ENCODE results near the gene ISCU. TPM values are rescaled to one million over a fixed set of nuclear protein-coding genes. Genes with fewer than 3 reads are reported as not detected.

ISCU gene
- total and polyA plus RNA-seq, 2 experiments from 2014 or later, result 90.0 to 158 TPM

DNA sequence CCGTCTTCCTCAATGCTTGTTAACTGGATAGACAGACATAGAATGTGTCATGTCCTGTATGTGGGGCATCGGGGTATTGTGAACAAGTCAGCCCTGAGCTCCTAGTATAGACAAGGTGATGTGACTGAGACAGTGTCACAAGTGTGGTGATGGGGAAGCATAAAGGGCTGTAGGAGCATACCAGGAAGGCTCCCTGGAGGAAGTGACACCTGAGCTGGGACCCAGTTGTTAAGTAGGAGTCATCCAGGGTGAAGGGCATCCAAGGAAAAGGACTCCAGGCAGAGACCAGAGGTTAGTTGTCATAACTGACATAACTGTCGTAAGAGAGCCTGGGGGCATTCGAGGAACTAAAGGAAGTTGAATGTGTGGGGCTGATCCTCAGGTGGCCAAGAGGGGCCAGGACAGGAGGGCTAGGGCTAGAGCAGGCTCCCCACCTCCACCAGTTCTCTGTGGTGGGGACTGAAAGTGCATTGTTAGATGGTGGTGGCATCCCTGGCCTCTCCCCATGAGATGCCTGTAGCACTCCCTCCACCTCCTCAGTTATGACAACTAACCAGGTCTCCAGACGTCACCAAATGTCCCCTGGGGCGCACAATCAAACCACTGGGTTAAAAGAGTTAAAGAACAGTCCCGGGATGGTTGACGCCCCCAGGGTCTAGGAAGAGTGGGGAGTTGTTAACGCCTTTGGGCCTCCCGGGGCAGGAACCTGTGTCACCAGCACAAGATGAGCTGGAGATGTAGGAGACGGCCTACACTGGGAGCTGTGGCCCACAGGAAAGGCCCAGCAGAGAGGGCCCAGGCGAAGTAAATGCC lies 44.9 kb upstream of the ISCU start:
- Histone ChIP-seq H3K27me3 (no peaks in the 10 kb centered on the region), H3K4me1 (ENCODE audit: low read depth) (peaks cover 3% of the 10 kb centered on the region), H3K9me3 (ENCODE audit: low read depth) (no peaks in the 10 kb centered on the region), H3K4me3 (no peak overlapping the region), H3K27ac (no peak overlapping the region), H3K36me3 (peaks cover 31% of the 10 kb centered on the region)
- TF ChIP-seq, protein P1, sequence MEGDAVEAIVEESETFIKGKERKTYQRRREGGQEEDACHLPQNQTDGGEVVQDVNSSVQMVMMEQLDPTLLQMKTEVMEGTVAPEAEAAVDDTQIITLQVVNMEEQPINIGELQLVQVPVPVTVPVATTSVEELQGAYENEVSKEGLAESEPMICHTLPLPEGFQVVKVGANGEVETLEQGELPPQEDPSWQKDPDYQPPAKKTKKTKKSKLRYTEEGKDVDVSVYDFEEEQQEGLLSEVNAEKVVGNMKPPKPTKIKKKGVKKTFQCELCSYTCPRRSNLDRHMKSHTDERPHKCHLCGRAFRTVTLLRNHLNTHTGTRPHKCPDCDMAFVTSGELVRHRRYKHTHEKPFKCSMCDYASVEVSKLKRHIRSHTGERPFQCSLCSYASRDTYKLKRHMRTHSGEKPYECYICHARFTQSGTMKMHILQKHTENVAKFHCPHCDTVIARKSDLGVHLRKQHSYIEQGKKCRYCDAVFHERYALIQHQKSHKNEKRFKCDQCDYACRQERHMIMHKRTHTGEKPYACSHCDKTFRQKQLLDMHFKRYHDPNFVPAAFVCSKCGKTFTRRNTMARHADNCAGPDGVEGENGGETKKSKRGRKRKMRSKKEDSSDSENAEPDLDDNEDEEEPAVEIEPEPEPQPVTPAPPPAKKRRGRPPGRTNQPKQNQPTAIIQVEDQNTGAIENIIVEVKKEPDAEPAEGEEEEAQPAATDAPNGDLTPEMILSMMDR (IDR thresholded peaks at IDR 0.05; ENCODE audit: low read depth, low read length), result no peak
- DNase-seq (ENCODE audit: low read depth in 1 of 2, low spot score in 1 of 2), result no peak

DNA sequence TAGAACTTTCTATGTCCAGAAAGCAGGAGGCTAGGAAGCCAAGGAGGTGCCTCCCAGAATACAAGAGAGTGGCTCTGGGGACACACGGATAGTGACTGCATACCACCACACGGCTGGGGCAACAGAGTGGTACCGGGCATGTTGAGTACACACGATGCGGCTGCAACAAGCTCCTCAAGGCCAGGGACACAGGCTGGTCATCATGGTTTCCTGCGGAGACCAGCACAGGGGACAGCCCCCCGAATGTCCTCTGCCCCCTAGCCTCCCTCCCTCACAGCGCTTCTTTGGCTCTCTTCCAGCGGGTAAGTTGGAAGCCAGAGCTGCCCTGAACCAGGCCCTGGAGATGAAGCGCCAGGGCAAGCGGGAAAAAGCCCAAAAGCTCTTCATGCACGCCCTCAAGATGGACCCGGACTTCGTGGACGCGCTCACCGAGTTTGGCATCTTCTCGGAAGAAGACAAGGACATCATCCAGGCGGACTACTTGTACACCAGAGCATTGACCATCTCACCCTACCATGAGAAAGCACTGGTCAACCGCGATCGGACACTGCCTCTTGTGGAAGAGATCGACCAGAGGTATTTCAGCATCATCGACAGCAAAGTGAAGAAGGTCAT lies 44.2 kb upstream of the ISCU start:
- no peak overlapping the region for H3K27ac ChIP-seq
- peaks cover 3% of the 10 kb centered on the region for H3K4me1 ChIP-seq (ENCODE audit: low read depth)
- H3K9me3 ChIP-seq (ENCODE audit: low read depth), result no peaks in the 10 kb centered on the region
- TF ChIP-seq, protein P1 (IDR thresholded peaks at IDR 0.05; ENCODE audit: low read depth, low read length), result no peak
- no peaks in the 10 kb centered on the region for H3K27me3 ChIP-seq
- H3K4me3 ChIP-seq, result no peak overlapping the region
- DNase-seq (ENCODE audit: low read depth in 1 of 2, low spot score in 1 of 2), result no peak
- H3K36me3 ChIP-seq, result peaks cover 38% of the 10 kb centered on the region

DNA sequence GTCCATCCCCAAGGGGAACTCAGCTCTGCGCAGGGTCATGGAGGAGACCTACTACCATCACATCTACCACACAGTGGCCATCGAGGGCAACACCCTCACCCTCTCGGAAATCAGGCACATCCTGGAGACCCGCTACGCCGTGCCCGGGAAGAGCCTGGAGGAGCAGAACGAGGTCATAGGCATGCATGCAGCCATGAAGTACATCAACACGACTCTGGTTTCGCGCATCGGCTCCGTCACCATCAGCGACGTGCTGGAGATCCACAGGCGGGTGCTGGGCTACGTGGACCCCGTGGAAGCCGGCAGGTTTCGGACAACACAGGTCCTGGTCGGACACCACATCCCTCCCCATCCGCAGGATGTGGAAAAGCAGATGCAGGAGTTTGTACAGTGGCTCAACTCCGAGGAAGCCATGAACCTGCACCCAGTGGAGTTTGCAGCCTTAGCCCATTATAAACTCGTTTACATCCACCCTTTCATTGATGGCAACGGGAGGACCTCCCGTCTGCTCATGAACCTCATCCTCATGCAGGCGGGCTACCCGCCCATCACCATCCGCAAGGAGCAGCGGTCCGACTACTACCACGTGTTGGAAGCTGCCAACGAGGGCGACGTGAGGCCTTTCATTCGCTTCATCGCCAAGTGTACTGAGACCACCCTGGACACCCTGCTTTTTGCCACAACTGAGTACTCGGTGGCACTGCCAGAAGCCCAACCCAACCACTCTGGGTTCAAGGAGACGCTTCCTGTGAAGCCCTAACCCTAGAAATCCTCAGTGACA lies 43.5 kb upstream of the ISCU start:
- TF ChIP-seq, protein P1 (IDR thresholded peaks at IDR 0.05; ENCODE audit: low read depth, low read length), result no peak
- Histone ChIP-seq H3K27me3 (no peaks in the 10 kb centered on the region), H3K36me3 (peaks cover 45% of the 10 kb centered on the region), H3K4me3 (no peak overlapping the region), H3K9me3 (ENCODE audit: low read depth) (no peaks in the 10 kb centered on the region), H3K4me1 (ENCODE audit: low read depth) (peaks cover 3% of the 10 kb centered on the region), H3K27ac (no peak overlapping the region)
- DNase-seq (ENCODE audit: low read depth in 1 of 2, low spot score in 1 of 2), result no peak

DNA sequence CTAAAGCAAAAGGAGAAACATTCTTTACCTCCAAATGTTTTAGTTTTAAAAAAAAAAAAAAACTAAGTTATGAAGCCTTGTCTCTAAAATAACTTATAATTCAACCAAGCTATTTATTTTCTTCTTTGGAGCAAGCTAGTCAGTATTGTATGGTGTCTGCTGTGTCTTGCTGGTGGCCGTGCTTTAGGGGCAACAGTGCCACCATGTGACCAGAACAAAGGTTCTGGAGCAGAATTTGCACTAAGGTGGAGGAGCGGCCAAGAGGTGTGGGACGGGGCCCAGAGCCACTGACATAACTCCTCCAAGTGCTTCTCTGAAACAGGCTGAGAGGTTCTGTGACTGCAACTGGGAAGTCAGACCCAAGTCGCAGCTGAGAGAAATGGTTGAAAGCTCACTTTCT lies 42.8 kb upstream of the ISCU start:
- Histone ChIP-seq H3K27ac (peak overlapping the region; percentile 28), H3K9me3 (ENCODE audit: low read depth) (no peaks in the 10 kb centered on the region), H3K36me3 (peaks cover 52% of the 10 kb centered on the region), H3K27me3 (no peaks in the 10 kb centered on the region), H3K4me3 (no peak overlapping the region), H3K4me1 (ENCODE audit: low read depth) (peaks cover 3% of the 10 kb centered on the region)
- DNase-seq (ENCODE audit: low read depth in 1 of 2, low spot score in 1 of 2), result no peak
- TF ChIP-seq, protein P1 (IDR thresholded peaks at IDR 0.05; ENCODE audit: low read depth, low read length), result no peak

DNA sequence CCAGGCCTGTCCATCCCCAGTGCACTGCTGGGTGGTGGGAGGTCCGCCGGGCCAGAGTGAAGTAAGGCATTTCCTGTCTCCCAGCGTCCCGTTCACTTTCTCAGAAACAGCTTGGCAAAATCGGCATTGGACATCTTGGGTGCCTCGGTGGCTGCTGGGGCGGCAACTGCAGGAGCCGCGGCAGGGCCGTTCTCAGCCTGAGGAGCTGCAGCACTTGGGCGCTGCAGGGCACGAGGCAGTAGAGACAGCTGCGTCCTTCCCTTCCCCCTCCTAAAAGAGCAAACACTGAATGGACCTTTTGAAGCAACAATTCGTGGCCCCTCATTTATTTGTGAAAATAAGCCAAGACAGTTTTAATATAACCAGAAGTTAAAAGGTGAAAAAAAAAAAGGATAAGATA lies 39.0 kb upstream of the ISCU start:
- Histone ChIP-seq H3K27ac (no peak overlapping the region), H3K9me3 (ENCODE audit: low read depth) (no peaks in the 10 kb centered on the region), H3K4me1 (ENCODE audit: low read depth) (no peaks in the 10 kb centered on the region), H3K4me3 (no peak overlapping the region), H3K27me3 (no peaks in the 10 kb centered on the region), H3K36me3 (peaks cover 75% of the 10 kb centered on the region)
- no peak for DNase-seq (ENCODE audit: low read depth in 1 of 2, low spot score in 1 of 2)
- TF ChIP-seq, protein P1 (IDR thresholded peaks at IDR 0.05; ENCODE audit: low read depth, low read length), result no peak
